ENCODE measurements around the gene CENPX. TPM values are rescaled to one million over a fixed set of nuclear protein-coding genes. Genes with fewer than 3 reads are reported as not detected.
A peak's percentile ranks its signal among the peaks of the same experiment; 100 is the strongest.

The CENPX gene
- 116 and 136 TPM in 2 replicates for total RNA-seq (2014; rRNA removed; shearing (Covaris generic))

- DNase-seq, result peak in 1 of 2 experiments; percentile 66
- H3K9me3 ChIP-seq (replicated peaks), result no peaks in the 10 kb centered on the region
- no peaks in the 10 kb centered on the region for H3K27me3 ChIP-seq
- H3K4me1 ChIP-seq, result peaks cover 7% of the 10 kb centered on the region; the same call in 1 of the 2 replicates
- peak within 1 kb of the TSS; percentile 89 for H3K4me3 ChIP-seq
- H3K27ac ChIP-seq, result peak within 1 kb of the TSS; percentile 35
- H3K36me3 ChIP-seq, result no peaks in the 10 kb centered on the region
These were observed at the start of gene CENPX for GRCh38 chr17:82022310-82022980. CENPX (minus strand) TSS chr17:82022878; CDS start chr17:82022861, 17 bp downstream.

GRCh38 chr17:82070611-82071010 lies 47.9 kb upstream of the CENPX start:
- Histone ChIP-seq H3K27me3 (no peaks in the 10 kb centered on the region), H3K27ac (no peak overlapping the region), H3K4me1 (peaks cover 5% of the 10 kb centered on the region; the same call in 1 of the 2 replicates), H3K4me3 (no peak overlapping the region), H3K9me3 (replicated peaks) (no peaks in the 10 kb centered on the region), H3K36me3 (no peaks in the 10 kb centered on the region)
- DNase-seq, result no peak

DNA sequence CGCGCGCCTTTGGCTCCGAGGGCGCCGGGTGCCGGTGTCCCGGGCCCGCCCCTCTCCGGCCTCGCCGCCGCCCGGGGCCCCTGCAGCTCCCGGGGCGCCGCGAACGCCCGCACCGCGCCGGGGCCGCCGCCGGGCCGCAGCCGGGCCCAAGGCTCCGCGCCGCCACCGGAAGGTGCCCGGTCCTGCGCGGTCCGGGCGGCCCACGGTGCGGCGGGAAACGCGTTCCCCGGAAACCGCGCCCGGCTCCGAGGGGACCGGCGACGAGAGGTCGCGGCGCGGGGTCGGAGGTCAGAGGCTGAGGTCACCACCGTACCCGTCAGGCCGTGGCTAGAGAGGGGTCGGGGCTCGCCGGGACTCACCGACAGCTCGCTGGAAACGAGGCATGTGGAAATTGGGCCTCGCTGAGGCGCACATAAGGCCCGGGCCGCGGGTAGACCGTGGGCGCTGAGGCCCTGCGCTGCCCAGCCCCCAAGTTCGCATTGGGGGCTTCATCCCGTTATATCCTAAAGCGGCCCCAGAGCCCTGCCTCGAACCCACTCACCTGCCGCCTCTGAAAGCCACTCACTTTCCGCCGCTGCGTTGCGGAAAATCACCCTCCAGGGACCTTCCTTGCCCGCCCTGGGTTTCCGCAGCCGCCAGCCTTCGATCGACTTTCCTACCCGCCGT lies 43.1 kb upstream of the CENPX start, which contains the start of gene DUS1L:
DUS1L (minus strand) TSS at position 167 of the 666 bp plus-strand sequence. CDS start 745 bp downstream, outside the sequence.
- peak within 1 kb of the TSS; percentile 31; the same call in 1 of the 2 replicates for H3K27ac ChIP-seq
- DNase-seq, result peak; percentile 63 to 76
- peak within 1 kb of the TSS; percentile 97 for H3K4me3 ChIP-seq
- H3K36me3 ChIP-seq, result peaks cover 14% of the 10 kb centered on the region
- H3K4me1 ChIP-seq, result peaks cover 10% of the 10 kb centered on the region; the same call in 1 of the 2 replicates
- no peaks in the 10 kb centered on the region for H3K27me3 ChIP-seq
- H3K9me3 ChIP-seq (replicated peaks), result no peaks in the 10 kb centered on the region

GRCh38 chr17:82065193-82065637 lies 42.5 kb upstream of the CENPX start:
- peaks cover 10% of the 10 kb centered on the region; the same call in 1 of the 2 replicates for H3K4me1 ChIP-seq
- peak overlapping the region; percentile 26; the same call in 1 of the 2 replicates for H3K27ac ChIP-seq
- peak overlapping the region; percentile 97 for H3K4me3 ChIP-seq
- H3K27me3 ChIP-seq, result no peaks in the 10 kb centered on the region
- DNase-seq, result peak in 1 of 2 experiments; percentile 54
- peaks cover 18% of the 10 kb centered on the region for H3K36me3 ChIP-seq
- no peaks in the 10 kb centered on the region for H3K9me3 ChIP-seq (replicated peaks)

DNA sequence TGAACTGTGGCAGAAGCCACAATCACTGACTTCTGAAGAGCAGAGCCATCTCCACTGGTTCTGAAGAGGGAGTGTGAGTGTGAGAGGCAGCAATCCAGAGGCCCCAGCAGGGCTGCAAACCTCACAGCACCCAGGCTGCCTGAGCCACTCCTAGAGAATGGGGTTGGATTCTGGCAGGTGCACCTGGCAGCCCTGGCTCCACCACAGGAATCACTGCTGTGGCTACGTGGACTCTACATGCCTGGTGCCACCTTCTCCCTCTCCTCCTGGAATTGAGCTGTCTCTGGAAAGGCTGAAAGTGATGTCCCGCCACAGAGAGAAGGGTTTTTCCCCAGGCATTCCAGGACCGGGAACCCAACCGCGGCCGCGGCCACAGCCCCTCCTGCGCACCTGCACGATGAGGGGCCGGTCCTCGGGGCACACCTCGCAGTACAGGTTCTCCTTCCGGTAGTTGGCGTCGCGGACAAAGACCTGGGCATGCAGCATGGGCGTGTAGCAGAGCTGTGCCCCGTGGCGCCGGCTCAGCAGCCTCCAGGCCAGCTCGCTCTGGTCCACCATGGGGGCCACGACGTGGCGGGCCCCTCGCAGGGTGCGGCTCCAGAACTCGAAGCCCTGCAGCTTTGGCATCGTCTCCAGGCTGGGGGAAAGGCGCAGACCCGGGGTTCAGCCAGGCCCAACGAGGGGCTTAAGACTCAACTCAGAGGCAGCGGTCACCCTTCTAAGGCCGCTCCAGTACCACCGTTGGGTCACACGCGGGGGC lies 41.9 kb upstream of the CENPX start:
- no peak overlapping the region; the same call in 1 of the 2 replicates for H3K27ac ChIP-seq

DNA sequence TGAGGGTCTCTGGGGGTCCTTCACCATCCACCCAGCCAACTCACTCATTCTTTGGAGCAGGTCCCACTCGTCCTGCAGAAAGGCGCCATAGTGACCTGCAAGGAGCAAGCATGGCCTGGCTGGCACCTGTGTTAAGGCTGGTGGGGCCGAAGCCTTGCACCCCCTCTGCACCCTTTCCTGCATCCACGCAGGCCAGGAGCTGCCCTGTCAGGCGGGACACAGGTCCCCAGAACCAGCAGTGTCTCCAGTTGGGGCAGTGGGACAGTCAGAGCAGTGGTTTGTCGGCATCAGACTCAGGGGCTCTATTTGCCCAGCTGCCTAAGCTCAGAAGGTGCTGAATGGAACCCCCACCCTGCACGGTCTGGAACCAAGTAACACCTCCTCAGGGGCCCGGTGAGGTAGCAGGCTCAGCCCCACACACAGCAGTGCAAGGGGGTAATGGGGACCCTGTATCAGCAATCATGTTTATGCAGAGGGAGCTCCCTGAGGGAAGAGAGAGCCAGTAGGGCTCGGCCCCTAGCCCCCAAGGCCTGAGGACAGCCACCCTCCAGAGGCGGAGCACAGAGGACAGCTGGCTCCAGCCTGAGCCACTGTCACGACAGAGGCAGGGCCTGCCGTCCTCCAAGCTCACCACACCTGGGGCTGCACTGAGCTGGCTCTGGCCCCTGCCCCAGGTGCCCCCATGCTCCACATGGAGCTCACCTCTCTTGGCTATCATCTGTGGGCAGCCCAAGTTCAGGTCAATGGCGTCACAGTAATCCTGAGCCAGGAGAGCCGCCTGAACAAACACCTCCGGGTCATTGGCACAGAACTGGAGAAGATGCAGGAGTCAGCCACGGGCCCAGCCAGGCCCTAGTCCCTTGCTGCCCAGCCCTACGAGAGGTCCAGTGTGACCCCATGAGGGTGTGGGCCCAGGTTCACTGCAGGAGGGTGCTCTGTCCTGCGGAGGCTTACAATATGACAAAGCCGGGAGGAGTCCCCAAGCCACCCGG lies 41.0 kb upstream of the CENPX start:
- DNase-seq, result no peak
- no peaks in the 10 kb centered on the region for H3K27me3 ChIP-seq
- H3K9me3 ChIP-seq (replicated peaks), result no peaks in the 10 kb centered on the region
- peaks cover 14% of the 10 kb centered on the region; the same call in 1 of the 2 replicates for H3K4me1 ChIP-seq
- H3K4me3 ChIP-seq, result no peak overlapping the region
- peaks cover 21% of the 10 kb centered on the region for H3K36me3 ChIP-seq
- no peak overlapping the region for H3K27ac ChIP-seq

More for the DNA sequence above, 41.9 kb upstream of the CENPX start:
- H3K4me3 ChIP-seq, result peak overlapping the region; percentile 97
- H3K27me3 ChIP-seq, result no peaks in the 10 kb centered on the region
- peaks cover 12% of the 10 kb centered on the region; the same call in 1 of the 2 replicates for H3K4me1 ChIP-seq
- peaks cover 18% of the 10 kb centered on the region for H3K36me3 ChIP-seq
- DNase-seq, result no peak
- no peaks in the 10 kb centered on the region for H3K9me3 ChIP-seq (replicated peaks)

DNA sequence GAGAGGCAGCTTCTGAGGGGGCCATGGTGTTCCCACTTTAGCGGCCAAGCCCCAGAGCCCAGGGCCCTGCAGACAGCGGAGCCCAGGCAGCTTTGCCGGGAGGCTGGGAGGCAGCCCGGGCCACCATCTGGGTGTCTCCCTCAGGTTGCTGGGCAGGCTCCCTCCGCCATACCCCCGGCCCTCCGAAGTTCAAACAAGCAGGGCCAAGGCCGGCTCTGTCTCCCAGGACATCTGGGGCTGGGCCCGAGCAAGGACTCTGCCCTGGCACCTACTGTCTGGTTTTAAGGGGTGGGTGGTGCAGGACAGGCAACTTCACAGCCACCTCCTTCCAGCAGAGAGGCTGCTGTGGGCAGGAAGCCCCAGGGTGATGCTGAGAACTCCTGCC lies 40.3 kb upstream of the CENPX start:
- H3K4me3 ChIP-seq, result no peak overlapping the region
- peaks cover 28% of the 10 kb centered on the region for H3K36me3 ChIP-seq
- no peak for DNase-seq
- H3K4me1 ChIP-seq, result peaks cover 14% of the 10 kb centered on the region; the same call in 1 of the 2 replicates
- H3K27me3 ChIP-seq, result no peaks in the 10 kb centered on the region
- no peak overlapping the region for H3K27ac ChIP-seq
- no peaks in the 10 kb centered on the region for H3K9me3 ChIP-seq (replicated peaks)

DNA sequence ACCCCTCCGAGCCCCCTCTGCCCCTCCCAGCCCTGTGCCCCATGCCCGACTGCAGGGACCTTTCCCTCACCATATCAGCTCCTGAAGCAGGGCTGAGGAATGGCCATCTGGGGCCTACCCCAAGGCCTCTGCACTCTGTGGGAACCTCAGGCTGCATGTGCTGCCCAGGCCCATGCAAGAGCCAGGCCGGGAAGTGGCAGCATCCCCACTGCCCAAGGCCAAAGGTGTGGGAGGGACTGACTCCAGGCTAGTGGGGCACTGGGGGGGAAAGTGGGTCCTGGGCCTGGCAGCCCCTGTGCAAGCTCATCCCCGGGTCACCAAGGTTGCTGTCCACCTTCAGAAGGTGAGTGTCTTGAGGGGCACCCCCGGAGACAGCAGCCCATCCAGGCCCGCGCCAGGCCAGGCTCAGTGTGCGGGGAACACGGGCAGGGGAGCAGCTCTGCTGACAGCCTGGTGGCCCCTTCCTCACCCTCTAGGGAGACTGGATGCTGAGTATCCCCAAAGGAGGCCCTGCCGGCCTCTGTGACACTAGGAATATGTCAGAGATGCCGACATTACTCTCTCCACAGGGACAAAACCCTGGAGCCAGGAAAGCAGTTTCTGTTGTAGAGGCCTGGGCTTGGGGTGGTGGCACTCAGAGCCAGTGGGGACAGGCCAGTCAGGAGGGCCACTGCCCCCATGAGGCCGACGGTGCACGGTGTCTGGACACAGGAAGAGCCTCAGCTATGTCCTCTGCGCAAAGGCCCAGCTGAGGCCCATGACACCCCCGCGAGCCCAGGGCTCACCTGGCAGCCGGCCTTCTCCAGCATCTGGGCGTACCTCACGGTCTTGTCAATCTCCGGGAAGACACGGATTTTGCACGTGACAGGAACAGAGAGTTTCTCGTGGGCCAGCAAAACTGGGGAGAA lies 39.7 kb upstream of the CENPX start:
- DNase-seq, result no peak
- H3K27me3 ChIP-seq, result no peaks in the 10 kb centered on the region
- H3K9me3 ChIP-seq (replicated peaks), result no peaks in the 10 kb centered on the region
- peaks cover 34% of the 10 kb centered on the region for H3K36me3 ChIP-seq
- H3K4me1 ChIP-seq, result peaks cover 14% of the 10 kb centered on the region; the same call in 1 of the 2 replicates
- no peak overlapping the region for H3K4me3 ChIP-seq
- no peak overlapping the region for H3K27ac ChIP-seq

- no peak for DNase-seq
- H3K9me3 ChIP-seq (replicated peaks), result no peaks in the 10 kb centered on the region
- no peak overlapping the region for H3K27ac ChIP-seq
- no peaks in the 10 kb centered on the region for H3K27me3 ChIP-seq
- peaks cover 14% of the 10 kb centered on the region; the same call in 1 of the 2 replicates for H3K4me1 ChIP-seq
- no peak overlapping the region for H3K4me3 ChIP-seq
- peaks cover 45% of the 10 kb centered on the region for H3K36me3 ChIP-seq
These were observed 38.6 kb upstream of the CENPX start for GRCh38 chr17:82061047-82061925.

DNA sequence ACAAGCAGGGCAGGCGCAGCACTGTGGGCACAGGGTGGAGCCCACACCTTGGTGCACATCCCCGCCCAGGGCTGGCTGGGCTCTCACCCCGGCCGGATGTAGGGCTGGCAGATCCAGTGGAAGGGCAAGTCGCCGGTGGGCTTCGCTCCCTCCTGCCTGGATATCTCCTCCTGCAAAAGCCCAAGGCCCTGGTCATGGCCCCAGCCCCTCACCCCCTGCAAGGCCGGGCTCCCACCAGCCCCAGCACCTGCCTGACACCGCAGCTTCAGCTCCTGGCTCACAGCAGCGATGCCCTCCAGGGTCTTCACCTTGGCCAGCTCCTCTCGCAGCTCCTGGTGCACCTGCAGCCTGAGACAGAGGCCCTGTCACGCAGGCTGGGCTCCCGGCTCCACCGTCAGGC lies 37.9 kb upstream of the CENPX start:
- Histone ChIP-seq H3K4me1 (peaks cover 9% of the 10 kb centered on the region; the same call in 1 of the 2 replicates), H3K9me3 (replicated peaks) (no peaks in the 10 kb centered on the region), H3K36me3 (peaks cover 51% of the 10 kb centered on the region), H3K27me3 (no peaks in the 10 kb centered on the region), H3K4me3 (no peak overlapping the region), H3K27ac (no peak overlapping the region)
- DNase-seq, result no peak

GRCh38 chr17:82060001-82060380 lies 37.3 kb upstream of the CENPX start:
- H3K36me3 ChIP-seq, result peaks cover 56% of the 10 kb centered on the region
- no peak for DNase-seq
- no peaks in the 10 kb centered on the region for H3K9me3 ChIP-seq (replicated peaks)
- no peaks in the 10 kb centered on the region for H3K27me3 ChIP-seq
- no peak overlapping the region for H3K27ac ChIP-seq
- H3K4me1 ChIP-seq, result peaks cover 8% of the 10 kb centered on the region; the same call in 1 of the 2 replicates
- no peak overlapping the region for H3K4me3 ChIP-seq
